NT2/D1 (cell line): ENCODE measurements around the gene LMX1B.

Experiments used
- DNase-seq: peaks from one replicate; pipeline ENCODE4 v3.0.0-alpha.2; 2011; ENCODE audit warnings: low read depth, low spot score
- H3K27me3 ChIP-seq: 2 replicates; pipeline ENCODE4 v1.6.0; 2011; ENCODE audit warnings: mild to moderate bottlenecking; ENCODE audit not compliant: insufficient read length, insufficient read depth
- H3K36me3 ChIP-seq: 2 replicates; pipeline ENCODE4 v1.6.1; 2011; ENCODE audit warnings: mild to moderate bottlenecking, low read length, mixed read lengths; ENCODE audit not compliant: insufficient read depth, insufficient read length
- H3K4me1 ChIP-seq: 2 replicates; pipeline ENCODE4 v1.5.1; 2011; ENCODE audit not compliant: insufficient read depth, insufficient read length
- H3K4me3 ChIP-seq: 2 replicates; pipeline ENCODE4 v1.5.1; 2011; ENCODE audit warnings: low read depth; ENCODE audit not compliant: insufficient read length
- H3K9ac ChIP-seq: 2 replicates; pipeline ENCODE4 v1.6.0; 2011; ENCODE audit warnings: low read depth; ENCODE audit not compliant: insufficient read length
- H3K9me3 ChIP-seq: 2 replicates; pipeline ENCODE4 v1.5.1; 2011; ENCODE audit warnings: mild to moderate bottlenecking, low read length; ENCODE audit not compliant: insufficient read depth
- SUZ12 ChIP-seq: IDR thresholded peaks from 2 replicates; pipeline ENCODE4 v1.6.1; 2011; ENCODE audit not compliant: insufficient read length, insufficient read depth; ENCODE audit errors: extremely low read depth
- YY1 ChIP-seq: IDR thresholded peaks from 2 replicates; pipeline ENCODE4 v1.6.1; 2011; ENCODE audit not compliant: insufficient read length, insufficient read depth
- ZNF274 ChIP-seq: IDR thresholded peaks from 2 replicates; pipeline ENCODE4 v1.6.1; 2011; ENCODE audit warnings: mild to moderate bottlenecking, low read depth, low read length

The LMX1B gene

DNA sequence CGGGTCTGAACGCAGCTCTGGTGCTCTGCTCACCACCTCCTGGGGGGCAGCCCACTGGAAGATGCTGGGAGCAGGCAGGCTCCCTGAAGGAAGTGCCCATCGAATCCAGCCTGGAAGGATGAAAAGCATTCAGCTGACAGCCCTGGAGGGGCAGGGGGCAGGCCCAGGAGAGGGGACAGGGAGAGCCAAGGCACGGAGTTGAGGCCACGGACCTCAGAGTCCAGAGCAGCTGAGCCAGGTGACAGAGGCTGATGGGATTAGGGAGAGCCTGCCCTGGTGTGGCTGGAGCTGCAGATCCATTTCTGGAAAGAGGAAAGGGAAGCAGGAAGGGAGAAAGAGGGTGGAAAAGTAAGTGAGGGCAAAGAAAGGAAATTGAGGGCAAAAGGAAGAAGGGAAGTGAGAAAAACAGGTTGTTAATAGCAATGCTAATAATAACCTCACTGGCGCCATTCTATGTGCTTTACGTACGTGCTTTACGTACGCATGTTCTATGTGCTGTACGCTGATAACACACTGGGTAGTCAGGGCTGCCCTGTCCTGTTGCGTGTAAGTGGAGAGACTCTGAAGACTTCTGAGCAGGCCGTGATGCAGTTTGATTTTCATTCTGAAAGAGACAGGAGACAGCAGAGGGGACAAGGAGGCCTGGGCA lies 52.6 kb downstream of the LMX1B start:
- no peak for TF ChIP-seq ZNF274
- TF ChIP-seq YY1 = no peak
- Histone ChIP-seq H3K4me3 (peak overlapping the region; percentile 13), H3K9me3 (no peaks in the 10 kb centered on the region), H3K27me3 (peaks cover 92% of the 10 kb centered on the region), H3K4me1 (peaks cover 32% of the 10 kb centered on the region), H3K36me3 (no peaks in the 10 kb centered on the region), H3K9ac (peak overlapping the region; percentile 37)
- no peak for DNase-seq

DNA sequence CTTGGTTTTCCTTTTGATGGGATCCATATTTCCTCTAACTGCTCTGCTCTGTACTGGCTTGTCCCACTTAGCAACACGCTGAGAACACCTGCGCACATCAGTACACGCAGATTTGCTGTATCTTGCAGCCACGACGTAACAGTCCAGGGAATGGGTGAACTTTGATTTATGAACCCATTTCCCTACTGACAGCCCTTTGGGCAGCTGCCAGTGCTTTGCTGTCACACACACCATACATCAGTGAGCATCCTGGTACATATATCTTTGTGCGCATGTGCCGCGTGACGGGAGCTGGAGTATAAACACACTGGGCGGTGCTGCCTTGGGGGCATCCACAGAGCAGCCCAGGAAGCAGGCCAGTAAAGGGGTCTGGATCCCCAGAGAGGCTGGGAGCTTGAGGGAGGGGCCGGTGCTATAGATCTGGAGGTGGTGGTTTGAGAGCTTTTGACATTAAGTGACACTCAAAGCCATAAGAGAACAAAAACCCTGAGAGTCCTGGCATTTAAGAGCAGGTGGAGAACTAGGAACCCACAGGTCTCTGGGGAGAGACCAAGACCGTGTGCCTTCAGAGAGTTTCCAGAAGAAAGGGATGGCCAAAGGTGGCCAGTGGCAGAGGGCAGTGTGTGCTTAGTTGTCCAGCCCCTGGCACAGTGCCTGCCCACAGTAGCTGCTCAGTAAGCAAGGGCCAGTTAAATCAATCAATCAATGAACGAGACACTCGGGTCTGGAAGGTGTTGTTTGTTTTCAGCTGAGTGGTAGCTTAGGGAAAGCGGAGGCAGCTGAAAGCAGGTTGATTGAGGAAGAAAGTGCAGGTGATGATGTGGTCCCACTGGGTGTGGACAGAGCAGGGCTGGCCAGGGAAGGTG lies 53.7 kb downstream of the LMX1B start:
- no peak for TF ChIP-seq SUZ12
- Histone ChIP-seq H3K4me3 (no peak overlapping the region), H3K27me3 (peaks cover 94% of the 10 kb centered on the region), H3K9me3 (no peaks in the 10 kb centered on the region), H3K36me3 (no peaks in the 10 kb centered on the region), H3K9ac (no peak overlapping the region), H3K4me1 (peaks cover 27% of the 10 kb centered on the region)
- DNase-seq = no peak

DNA sequence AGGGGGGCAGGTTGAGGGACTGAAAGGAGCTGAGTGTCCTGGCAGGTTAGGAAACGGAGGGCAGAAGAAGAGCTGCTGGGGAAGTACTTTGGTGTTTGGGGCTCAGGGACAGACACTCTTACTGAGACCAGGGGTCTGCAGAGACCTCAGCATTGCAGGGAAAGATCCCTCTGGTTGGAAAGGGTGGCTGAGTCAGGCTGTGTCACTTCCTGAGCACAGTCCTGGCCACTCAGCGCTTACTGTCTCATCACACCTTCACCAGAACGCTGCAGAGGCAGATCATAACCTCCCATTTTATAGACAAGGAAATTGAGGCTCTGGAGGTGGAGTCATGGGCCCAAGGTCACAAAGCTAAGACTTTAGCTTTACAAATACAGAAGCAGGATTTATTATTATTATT lies 54.3 kb downstream of the LMX1B start:
- Histone ChIP-seq H3K27me3 (peaks cover 96% of the 10 kb centered on the region), H3K4me1 (peaks cover 31% of the 10 kb centered on the region), H3K9me3 (no peaks in the 10 kb centered on the region), H3K36me3 (no peaks in the 10 kb centered on the region), H3K9ac (no peak overlapping the region), H3K4me3 (no peak overlapping the region)
- no peak for DNase-seq
- TF ChIP-seq ZNF274 (no peak), SUZ12 (no peak), YY1 (no peak)

DNA sequence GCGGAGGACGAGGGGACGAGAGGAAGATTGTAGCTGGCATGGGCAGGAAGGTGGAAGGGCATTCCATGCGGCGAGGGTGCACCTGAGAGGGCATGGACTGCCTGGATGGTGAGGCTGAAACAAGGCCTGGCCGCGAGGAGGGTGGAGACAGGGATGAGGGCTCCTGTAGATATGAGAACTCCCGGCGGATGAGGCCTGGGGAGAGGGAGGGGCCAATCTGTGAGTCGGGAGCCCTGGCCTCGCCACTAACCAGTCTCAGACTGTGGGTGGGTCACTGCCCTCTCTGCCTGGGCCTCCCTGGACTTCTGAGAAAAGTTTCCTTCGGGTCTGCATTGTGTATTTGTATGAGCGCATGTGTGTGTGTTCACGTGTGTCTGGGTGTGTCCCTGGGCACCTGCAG lies 55.4 kb downstream of the LMX1B start:
- Histone ChIP-seq H3K9me3 (no peaks in the 10 kb centered on the region), H3K36me3 (no peaks in the 10 kb centered on the region), H3K27me3 (peaks cover 98% of the 10 kb centered on the region), H3K9ac (no peak overlapping the region), H3K4me3 (no peak overlapping the region), H3K4me1 (peaks cover 34% of the 10 kb centered on the region)
- no peak for DNase-seq
- TF ChIP-seq ZNF274 (no peak), SUZ12 (no peak), YY1 (no peak)

- no peak for DNase-seq
- no peak overlapping the region for H3K9ac ChIP-seq
- no peaks in the 10 kb centered on the region for H3K36me3 ChIP-seq
- H3K4me1 ChIP-seq = peaks cover 30% of the 10 kb centered on the region
- H3K9me3 ChIP-seq = no peaks in the 10 kb centered on the region
- no peak for TF ChIP-seq SUZ12
- TF ChIP-seq YY1 = no peak
- TF ChIP-seq ZNF274 = no peak
- H3K27me3 ChIP-seq = peaks cover 99% of the 10 kb centered on the region
- H3K4me3 ChIP-seq = no peak overlapping the region
These were observed 56.5 kb downstream of the LMX1B start for GRCh38 chr9:126670270-126670669.

DNA sequence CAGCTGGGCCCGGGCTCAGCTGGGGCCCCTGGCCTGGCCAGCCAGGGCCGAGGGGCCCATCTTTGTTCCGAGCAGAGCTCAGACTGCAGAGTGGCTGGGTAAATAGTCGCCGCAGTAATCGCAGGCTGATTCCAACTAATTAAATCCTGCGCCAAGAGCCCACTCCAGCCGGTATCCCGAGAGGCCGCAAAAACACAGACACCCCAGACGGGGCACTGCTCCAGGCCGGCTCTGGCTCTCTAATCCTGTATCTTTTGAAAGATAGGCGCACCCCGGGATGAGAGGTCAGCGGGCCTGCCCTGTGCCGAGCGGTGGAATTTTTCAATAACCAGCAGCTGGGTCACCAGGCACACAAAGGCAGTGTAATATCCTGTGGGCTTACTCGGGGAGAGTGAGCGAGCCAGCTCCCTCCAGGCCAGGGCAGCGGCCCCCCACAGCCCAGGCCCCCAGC lies 57.7 kb downstream of the LMX1B start:
- no peak overlapping the region for H3K4me3 ChIP-seq

DNA sequence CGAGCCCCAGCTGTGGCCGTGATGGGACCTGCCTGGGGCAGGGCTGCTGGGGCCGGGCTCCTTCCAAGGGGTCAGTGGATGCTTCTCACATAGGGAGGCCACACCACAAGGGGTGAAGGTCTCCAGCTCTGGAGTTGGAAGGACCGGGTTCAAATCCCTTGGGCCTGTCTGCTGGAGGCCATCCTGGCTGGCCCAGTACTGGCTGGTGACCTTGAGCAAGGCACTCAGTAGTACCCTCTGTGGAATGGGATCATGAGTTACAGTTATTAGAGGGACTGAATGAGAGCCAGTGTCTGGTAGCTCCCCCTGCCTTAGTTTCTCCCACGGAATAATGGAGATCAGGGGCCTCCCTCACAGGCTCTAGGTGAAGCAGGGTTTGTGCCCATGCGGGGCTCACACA lies 58.3 kb downstream of the LMX1B start:
- peaks cover 95% of the 10 kb centered on the region for H3K27me3 ChIP-seq

More for the DNA sequence above, 57.7 kb downstream of the LMX1B start:
- Histone ChIP-seq H3K36me3 (no peaks in the 10 kb centered on the region), H3K9ac (no peak overlapping the region), H3K4me1 (peaks cover 28% of the 10 kb centered on the region), H3K27me3 (peaks cover 96% of the 10 kb centered on the region), H3K9me3 (no peaks in the 10 kb centered on the region)
- TF ChIP-seq SUZ12 = no peak
- TF ChIP-seq ZNF274 = no peak
- no peak for TF ChIP-seq YY1
- DNase-seq = no peak

More for the DNA sequence above, 58.3 kb downstream of the LMX1B start:
- H3K4me3 ChIP-seq = no peak overlapping the region
- no peak overlapping the region for H3K9ac ChIP-seq
- H3K9me3 ChIP-seq = no peaks in the 10 kb centered on the region
- no peaks in the 10 kb centered on the region for H3K36me3 ChIP-seq
- TF ChIP-seq YY1 (no peak), SUZ12 (no peak), ZNF274 (no peak)
- peaks cover 30% of the 10 kb centered on the region for H3K4me1 ChIP-seq
- no peak for DNase-seq
